Measurements from ENCODE around the gene CPNE5. TPM values are rescaled to one million over a fixed set of nuclear protein-coding genes. Genes with fewer than 3 reads are reported as not detected.

CPNE5 gene
- total RNA-seq, 1 donor from 2014 or later, result 59.1 TPM

GRCh38 chr6:36791521-36792135, 47.6 kb downstream of the CPNE5 start:
- POLR2A ChIA-PET, result interaction anchor here (0.5 kb wide), 1 partner anchor 38 kb away, joined by 3 read pairs; no protein-coding TSS in a partner anchor
- CTCF ChIA-PET, result no interaction called here
- no peak for TF ChIP-seq CTCF (IDR thresholded peaks at IDR 0.05)
- Mint-ChIP-seq H3K36me3 (ENCODE audit: low read depth) (no peaks in the 10 kb centered on the region), H3K9me3 (no peaks in the 10 kb centered on the region), H3K4me1 (peaks cover 3% of the 10 kb centered on the region), H3K4me3 (no peak overlapping the region), H3K27me3 (peaks cover 17% of the 10 kb centered on the region), H3K27ac (no peak overlapping the region)
- intact Hi-C loops (cut with micrococcal nuclease), result no loop called here
- DNase-seq (no peak), ATAC-seq (ENCODE audit: low read depth) (no peak)

GRCh38 chr6:36791085-36791484, 48.2 kb downstream of the CPNE5 start:
- no peak for TF ChIP-seq CTCF (IDR thresholded peaks at IDR 0.05)
- POLR2A ChIA-PET, result no interaction called here
- Mint-ChIP-seq H3K4me3 (no peak overlapping the region), H3K27ac (no peak overlapping the region), H3K4me1 (peaks cover 3% of the 10 kb centered on the region), H3K36me3 (ENCODE audit: low read depth) (no peaks in the 10 kb centered on the region), H3K27me3 (peaks cover 17% of the 10 kb centered on the region), H3K9me3 (no peaks in the 10 kb centered on the region)
- intact Hi-C loops (cut with micrococcal nuclease), result no loop called here
- no peak for ATAC-seq (ENCODE audit: low read depth)
- CTCF ChIA-PET, result no interaction called here
- DNase-seq, result no peak

GRCh38 chr6:36788768-36789167, 50.5 kb downstream of the CPNE5 start:
- CTCF ChIA-PET, result interaction anchor here (1.4 kb wide), 1 partner anchor 22 kb away, joined by 5 read pairs; no protein-coding TSS in a partner anchor
- H3K4me1 Mint-ChIP-seq, result peaks cover under 1% of the 10 kb centered on the region
- H3K9me3 Mint-ChIP-seq, result no peaks in the 10 kb centered on the region
- no peak for TF ChIP-seq CTCF (IDR thresholded peaks at IDR 0.05)
- ATAC-seq (ENCODE audit: low read depth) (no peak), DNase-seq (no peak)
- H3K36me3 Mint-ChIP-seq (ENCODE audit: low read depth), result no peaks in the 10 kb centered on the region
- no peak overlapping the region for H3K27ac Mint-ChIP-seq
- intact Hi-C loops (cut with micrococcal nuclease), result no loop called here
- H3K27me3 Mint-ChIP-seq, result peaks cover 17% of the 10 kb centered on the region
- POLR2A ChIA-PET, result no interaction called here
- H3K4me3 Mint-ChIP-seq, result no peak overlapping the region

GRCh38 chr6:36788186-36788585, 51.1 kb downstream of the CPNE5 start:
- ATAC-seq (ENCODE audit: low read depth) (no peak), DNase-seq (no peak)
- Mint-ChIP-seq H3K9me3 (no peaks in the 10 kb centered on the region), H3K27ac (no peak overlapping the region), H3K4me3 (no peak overlapping the region), H3K4me1 (no peaks in the 10 kb centered on the region), H3K27me3 (peaks cover 12% of the 10 kb centered on the region), H3K36me3 (ENCODE audit: low read depth) (no peaks in the 10 kb centered on the region)
- TF ChIP-seq CTCF (IDR thresholded peaks at IDR 0.05), result no peak
- intact Hi-C loops (cut with micrococcal nuclease), result no loop called here
- POLR2A ChIA-PET, result no interaction called here
- CTCF ChIA-PET, result no interaction called here

- Mint-ChIP-seq H3K27ac (no peak overlapping the region), H3K36me3 (ENCODE audit: low read depth) (no peaks in the 10 kb centered on the region), H3K9me3 (no peaks in the 10 kb centered on the region), H3K27me3 (peaks cover 11% of the 10 kb centered on the region), H3K4me1 (peaks cover 3% of the 10 kb centered on the region), H3K4me3 (no peak overlapping the region)
- ChIA-PET POLR2A (no interaction called here), CTCF (no interaction called here)
- ATAC-seq (ENCODE audit: low read depth) (no peak), DNase-seq (no peak)
- intact Hi-C loops (cut with micrococcal nuclease), result no loop called here
- TF ChIP-seq CTCF (IDR thresholded peaks at IDR 0.05), result no peak
These were observed 52.0 kb downstream of the CPNE5 start for GRCh38 chr6:36787210-36787609.

Data from activated B cell treated with CpG ODN at 0.5 μM for 24 hours (primary cell).